GM12878 (cell line): Measurements from ENCODE around the gene SASH3. TPM values are rescaled to one million over a fixed set of nuclear protein-coding genes. Genes with fewer than 3 reads are reported as not detected.

Source experiments
- ATAC-seq: fragments of 200-7000 bp; cut with Tn5 transposase; 3 replicates; pipeline ENCODE4 v1.9.1; 2020; ENCODE audit warnings: mild to moderate bottlenecking, moderate library complexity
- BruUV-seq: library from RNA; stranded (reverse); fragments of 400-500 nt; replicated peaks from 2 replicates; lab custom pipeline; 2021; lab: Mats Ljungman, UMichigan
- CTCF ChIA-PET: fragments of 300-600 bp; sonication (Branson Sonifier 250); formaldehyde crosslinking; extraction: SDS; loops from one replicate; lab custom pipeline; 2021; ENCODE audit warnings: inconsistent platforms; lab: Yijun Ruan, JAX
- POLR2A ChIA-PET: fragments of 350-600 bp; formaldehyde crosslinking; extraction: SDS; loops from one replicate; lab custom pipeline; 2021; ENCODE audit warnings: inconsistent platforms; lab: Charles Lee
- RAD21 ChIA-PET: fragments of 300-600 bp; sonication (Branson Sonifier 250); formaldehyde crosslinking; loops from one replicate; lab custom pipeline; 2023; ENCODE audit warnings: antibody characterized with exemption; ENCODE audit not compliant: unreplicated experiment; lab: Charles Lee
- SMC1A ChIA-PET: fragments of 300-600 bp; sonication (Branson Sonifier 250); formaldehyde crosslinking; loops from one replicate; lab custom pipeline; 2023; ENCODE audit not compliant: unreplicated experiment, uncharacterized antibody; lab: Charles Lee
- DNase-seq: peaks from one replicate; pipeline ENCODE4 v3.0.0-alpha.2; 2011; ENCODE audit warnings: low read depth, low spot score
- FAIRE-seq: peaks from 3 replicates; lab custom pipeline; 2011; peaks lifted over from hg19 to GRCh38; lab: Jason Lieb, UNC
- H2AFZ ChIP-seq: 2 replicates; pipeline ENCODE4 v1.6.0; 2011; ENCODE audit warnings: low read depth, low read length, control low read depth; ENCODE audit not compliant: control insufficient read depth
- H3K27ac ChIP-seq: 2 replicates; pipeline ENCODE4 v1.5.1; 2011; ENCODE audit warnings: control low read depth; ENCODE audit not compliant: control insufficient read depth, insufficient read depth
- H3K27me3 ChIP-seq, 2 experiments: replicated peaks in 1 of 2; 2 replicates each; pipeline versions ENCODE4 v1.6.0 to v1.6.1; 2011; ENCODE audit warnings: low read length in 1 of 2; ENCODE audit not compliant: control insufficient read depth in 2 of 2, insufficient read depth in 2 of 2
- H3K36me3 ChIP-seq, 2 experiments: 2 replicates each; pipeline ENCODE4 v1.5.1; 2011; ENCODE audit warnings: low read length in 1 of 2; ENCODE audit not compliant: control insufficient read depth in 2 of 2, insufficient read depth in 2 of 2
- H3K4me1 ChIP-seq: 2 replicates; pipeline ENCODE4 v1.6.1; 2011; ENCODE audit warnings: mild to moderate bottlenecking, low read length, moderate library complexity, mixed read lengths; ENCODE audit not compliant: control insufficient read depth, insufficient read depth
- H3K4me2 ChIP-seq: 2 replicates; pipeline ENCODE4 v1.6.0; 2011; ENCODE audit warnings: control low read depth; ENCODE audit not compliant: control insufficient read depth, insufficient read depth
- H3K4me3 ChIP-seq: fragments of 200-600 bp; sonication (generic); 2 replicates; pipeline ENCODE4 v1.5.1; 2016
- H3K79me2 ChIP-seq: 2 replicates; pipeline ENCODE4 v1.6.0; 2011; ENCODE audit warnings: low read length; ENCODE audit not compliant: control insufficient read depth, insufficient read depth
- H3K9ac ChIP-seq: 2 replicates; pipeline ENCODE4 v1.8.0; 2011; ENCODE audit warnings: low read length, control low read depth, mixed read lengths; ENCODE audit not compliant: control insufficient read depth, insufficient read depth
- H3K9me3 ChIP-seq: replicated peaks from 3 replicates; pipeline ENCODE4 v1.5.1; 2011; ENCODE audit warnings: mild to moderate bottlenecking, low read length; ENCODE audit not compliant: control insufficient read depth, insufficient read depth
- H4K20me1 ChIP-seq: 2 replicates; pipeline ENCODE4 v1.6.0; 2011; ENCODE audit not compliant: control insufficient read depth, insufficient read depth
- ATF7 ChIP-seq: fragments of 450-650 bp; IDR thresholded peaks from 2 replicates; pipeline ENCODE4 v1.6.1; 2016; ENCODE audit warnings: low read depth, mild to moderate bottlenecking
- BMI1 ChIP-seq: fragments of 450-650 bp; IDR thresholded peaks from 2 replicates; pipeline ENCODE4 v1.6.1; 2016; ENCODE audit warnings: mild to moderate bottlenecking, moderate library complexity, borderline replicate concordance
- CEBPZ ChIP-seq: fragments of 150-350 bp; IDR thresholded peaks from 2 replicates; pipeline ENCODE4 v1.6.1; 2016; ENCODE audit warnings: low read depth, low read length
- HCFC1 ChIP-seq: fragments of 150-350 bp; IDR thresholded peaks from 2 replicates; pipeline ENCODE4 v1.6.1; 2014; ENCODE audit warnings: low read length
- HSF1 ChIP-seq: fragments of 150-350 bp; IDR thresholded peaks from 2 replicates; pipeline ENCODE4 v1.6.1; 2014; ENCODE audit warnings: mild to moderate bottlenecking, low read depth, low read length
- IRF4 ChIP-seq: IDR thresholded peaks from 2 replicates; pipeline ENCODE4 v1.6.1; 2011; ENCODE audit warnings: low read depth, low read length
- IRF5 ChIP-seq: fragments of 450-650 bp; IDR thresholded peaks from 2 replicates; pipeline ENCODE4 v1.6.1; 2017; ENCODE audit warnings: borderline replicate concordance
- NR2F1 ChIP-seq: fragments of 450-650 bp; conservative IDR thresholded peaks from 2 replicates; pipeline ENCODE4 v1.6.1; 2017; ENCODE audit warnings: mild to moderate bottlenecking
- POLR2A ChIP-seq: IDR thresholded peaks from 2 replicates; pipeline ENCODE4 v1.6.1; 2011; ENCODE audit warnings: low read depth, mild to moderate bottlenecking, low read length
- POU2F2 ChIP-seq: IDR thresholded peaks from 3 replicates; pipeline ENCODE4 v1.6.1; 2011; ENCODE audit warnings: low read depth, mild to moderate bottlenecking, low read length, borderline replicate concordance
- SMC3 ChIP-seq: IDR thresholded peaks from 2 replicates; pipeline ENCODE4 v1.6.1; 2011; ENCODE audit warnings: low read length, improper control_type of control experiment, borderline replicate concordance
- SUZ12 ChIP-seq: fragments of 200-600 bp; sonication (generic); IDR thresholded peaks from one replicate; pipeline ENCODE4 v1.6.1; 2018; ENCODE audit warnings: antibody characterized with exemption, mild to moderate bottlenecking; ENCODE audit not compliant: unreplicated experiment
- WGBS: methylation state at CpG from one replicate; pipeline ENCODE4 v1.1.6; 2016; ENCODE audit warnings: low lambda C conversion rate; ENCODE audit not compliant: insufficient replicate concordance, insufficient coverage; ENCODE audit errors: missing lambda C conversion rate; 5-methylcytosine and 5-hydroxymethylcytosine counted together
- in situ Hi-C: fragments of 300-500 bp; cut with MboI; formaldehyde crosslinking; loops from 9 replicates; pipeline ENCODE4 v1.14.3; 2018; ENCODE audit warnings: mixed read lengths
- intact Hi-C: fragments of 100-400 bp; cut with micrococcal nuclease; formaldehyde crosslinking; loops from one replicate; pipeline ENCODE4 v1.14.2; 2022; ENCODE audit not compliant: unreplicated experiment
- polyA plus RNA-seq, 11 experiments: library from polyadenylated mRNA; depleted of rRNA in 4 of 11; unstranded in 6 of 11; stranded (reverse) in 5 of 11; fragments of >200 nt; fragmentation: Nextera tagmentation in 4 of 11; fragmentation: Illumina TruSeq in 1 of 11; extraction: Ambion mirVana in 4 of 11; extraction: Trizol in 1 of 11; gene quantifications; 1 replicate in 1 of 11; 2 replicates in 10 of 11; pipeline versions ENCODE4 v1.2.1 to v1.2.3, GENCODE V29; 2011 to 2016; ENCODE audit warnings: inconsistent platforms in 2 of 11, missing spikeins in 2 of 11, low read depth in 1 of 11
- total RNA-seq, 4 experiments: library from RNA; depleted of rRNA in 3 of 4; stranded (reverse); fragments of >200 nt in 3 of 4; fragmentation: Illumina TruSeq in 1 of 4; extraction: Trizol in 1 of 4; gene quantifications; 2 replicates each; pipeline versions ENCODE4 v1.2.1 to v1.2.3, GENCODE V29; 2013 to 2021
- TF ChIP-seq, protein P1 (sequence below): fragments of 450-650 bp; formaldehyde crosslinking; IDR thresholded peaks from 2 replicates; pipeline ENCODE4 v1.5.0; 2022; ENCODE audit warnings: mild to moderate bottlenecking, missing genetic modification characterization

Gene SASH3
- total and polyA plus RNA-seq, 10 of the 15 experiments (the other 5 are each of a cell fraction or from before 2014, with no cell fraction given), result 23.1 to 233 (median 160) TPM

- WGBS, result 74% methylated on average over 11 of the region's 11 CpGs
- CTCF ChIA-PET, result interaction anchor here (1.6 to 2.1 kb wide), 2 partner anchors 11 to 36 kb away, joined by 3 to 5 read pairs; no protein-coding TSS in a partner anchor
- TF ChIP-seq IRF5 (no peak), POLR2A (no peak), BMI1 (no peak), HCFC1 (no peak), HSF1 (no peak), SMC3 (no peak), POU2F2 (no peak), IRF4 (no peak), CEBPZ (no peak), NR2F1 (no peak), ATF7 (no peak), SUZ12 (no peak)
- TF ChIP-seq, protein P1, sequence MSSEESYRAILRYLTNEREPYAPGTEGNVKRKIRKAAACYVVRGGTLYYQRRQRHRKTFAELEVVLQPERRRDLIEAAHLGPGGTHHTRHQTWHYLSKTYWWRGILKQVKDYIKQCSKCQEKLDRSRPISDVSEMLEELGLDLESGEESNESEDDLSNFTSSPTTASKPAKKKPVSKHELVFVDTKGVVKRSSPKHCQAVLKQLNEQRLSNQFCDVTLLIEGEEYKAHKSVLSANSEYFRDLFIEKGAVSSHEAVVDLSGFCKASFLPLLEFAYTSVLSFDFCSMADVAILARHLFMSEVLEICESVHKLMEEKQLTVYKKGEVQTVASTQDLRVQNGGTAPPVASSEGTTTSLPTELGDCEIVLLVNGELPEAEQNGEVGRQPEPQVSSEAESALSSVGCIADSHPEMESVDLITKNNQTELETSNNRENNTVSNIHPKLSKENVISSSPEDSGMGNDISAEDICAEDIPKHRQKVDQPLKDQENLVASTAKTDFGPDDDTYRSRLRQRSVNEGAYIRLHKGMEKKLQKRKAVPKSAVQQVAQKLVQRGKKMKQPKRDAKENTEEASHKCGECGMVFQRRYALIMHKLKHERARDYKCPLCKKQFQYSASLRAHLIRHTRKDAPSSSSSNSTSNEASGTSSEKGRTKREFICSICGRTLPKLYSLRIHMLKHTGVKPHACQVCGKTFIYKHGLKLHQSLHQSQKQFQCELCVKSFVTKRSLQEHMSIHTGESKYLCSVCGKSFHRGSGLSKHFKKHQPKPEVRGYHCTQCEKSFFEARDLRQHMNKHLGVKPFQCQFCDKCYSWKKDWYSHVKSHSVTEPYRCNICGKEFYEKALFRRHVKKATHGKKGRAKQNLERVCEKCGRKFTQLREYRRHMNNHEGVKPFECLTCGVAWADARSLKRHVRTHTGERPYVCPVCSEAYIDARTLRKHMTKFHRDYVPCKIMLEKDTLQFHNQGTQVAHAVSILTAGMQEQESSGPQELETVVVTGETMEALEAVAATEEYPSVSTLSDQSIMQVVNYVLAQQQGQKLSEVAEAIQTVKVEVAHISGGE (CRISPR knock-in tag), result no peak
Measured at GRCh38 chrX:129791961-129792570, 12.3 kb downstream of the SASH3 start.

More at GRCh38 chrX:129791961-129792570, 12.3 kb downstream of the SASH3 start:
- no peak for FAIRE-seq
- peaks cover 26 to 41% of the 10 kb centered on the region in 2 experiments for H3K36me3 ChIP-seq
- H3K27me3 ChIP-seq, result no peaks in the 10 kb centered on the region
- no peak for DNase-seq
- no peak overlapping the region for H3K9ac ChIP-seq
- no peak for ATAC-seq
- no peak overlapping the region for H3K27ac ChIP-seq
- no peaks in the 10 kb centered on the region for H3K4me1 ChIP-seq
- intact Hi-C loops, result no loop called here
- no peaks in the 10 kb centered on the region for H3K9me3 ChIP-seq
- no peaks in the 10 kb centered on the region for H4K20me1 ChIP-seq
- H2AFZ ChIP-seq, result no peak overlapping the region
- in situ Hi-C loops, result no loop called here
- RAD21 ChIA-PET, result interaction anchor here (1.3 kb wide), 1 partner anchor 31 kb away, joined by 3 read pairs; no protein-coding TSS in a partner anchor
- peaks cover 8% of the 10 kb centered on the region for H3K79me2 ChIP-seq
- no peak overlapping the region for H3K4me2 ChIP-seq
- POLR2A ChIA-PET, result no interaction called here
- SMC1A ChIA-PET, result interaction anchor here (0.7 to 1.4 kb wide), 3 partner anchors 16 to 19 kb away, joined by 3 to 6 read pairs (median 4); no protein-coding TSS in a partner anchor
- H3K4me3 ChIP-seq, result no peak overlapping the region
- BruUV-seq, result no TSS peak
